NCI-H774 (cell line): ENCODE results near the gene MICAL3.

Experiments
- DNase-seq: peaks from one replicate; lab custom pipeline; 2025; lab: John Stamatoyannopoulos, UW

MICAL3 gene

GRCh38 chr22:17929909-17930308, 94.5 kb downstream of the MICAL3 start:
- no peak for DNase-seq

GRCh38 chr22:17928391-17928790, 96.0 kb downstream of the MICAL3 start:
- DNase-seq: no peak

- DNase-seq: no peak
These were observed 97.3 kb downstream of the MICAL3 start for GRCh38 chr22:17927062-17927461.

GRCh38 chr22:17926516-17926915, 97.8 kb downstream of the MICAL3 start:
- DNase-seq: no peak

- no peak for DNase-seq
These were observed 98.9 kb downstream of the MICAL3 start for GRCh38 chr22:17925431-17925841.

GRCh38 chr22:17924735-17925364, 99.5 kb downstream of the MICAL3 start:
- DNase-seq: no peak

- no peak for DNase-seq
These were observed 100.3 kb downstream of the MICAL3 start for GRCh38 chr22:17924076-17924475.

- DNase-seq: no peak
These were observed 101.1 kb downstream of the MICAL3 start for GRCh38 chr22:17922925-17923903.

GRCh38 chr22:17921871-17922821, 102.2 kb downstream of the MICAL3 start:
- no peak for DNase-seq

- no peak for DNase-seq
These were observed 103.2 kb downstream of the MICAL3 start for GRCh38 chr22:17920992-17921650.

GRCh38 chr22:17920145-17920605, 104.2 kb downstream of the MICAL3 start:
- no peak for DNase-seq

GRCh38 chr22:17919276-17920144, 104.9 kb downstream of the MICAL3 start:
- no peak for DNase-seq

GRCh38 chr22:17918840-17919239, 105.5 kb downstream of the MICAL3 start:
- no peak for DNase-seq

- DNase-seq: no peak
These were observed 106.8 kb downstream of the MICAL3 start for GRCh38 chr22:17917490-17917983.

- no peak for DNase-seq
These were observed 108.0 kb downstream of the MICAL3 start for GRCh38 chr22:17916226-17916889.

- DNase-seq: no peak
These were observed 108.7 kb downstream of the MICAL3 start for GRCh38 chr22:17915676-17916075.

GRCh38 chr22:17915188-17915587, 109.2 kb downstream of the MICAL3 start:
- DNase-seq: no peak

GRCh38 chr22:17914474-17914873, 109.9 kb downstream of the MICAL3 start:
- no peak for DNase-seq

GRCh38 chr22:17913801-17914347, 110.5 kb downstream of the MICAL3 start:
- DNase-seq: no peak
